GM19467 (cell line): ENCODE measurements around the gene AHNAK2.

ENCODE experiments used
- ATAC-seq: cut with Tn5 transposase; IDR thresholded peaks from one replicate; pipeline ENCODE4 v1.9.1; 2021; ENCODE audit warnings: mild to moderate bottlenecking, moderate library complexity; ENCODE audit not compliant: unreplicated experiment

AHNAK2 gene

DNA sequence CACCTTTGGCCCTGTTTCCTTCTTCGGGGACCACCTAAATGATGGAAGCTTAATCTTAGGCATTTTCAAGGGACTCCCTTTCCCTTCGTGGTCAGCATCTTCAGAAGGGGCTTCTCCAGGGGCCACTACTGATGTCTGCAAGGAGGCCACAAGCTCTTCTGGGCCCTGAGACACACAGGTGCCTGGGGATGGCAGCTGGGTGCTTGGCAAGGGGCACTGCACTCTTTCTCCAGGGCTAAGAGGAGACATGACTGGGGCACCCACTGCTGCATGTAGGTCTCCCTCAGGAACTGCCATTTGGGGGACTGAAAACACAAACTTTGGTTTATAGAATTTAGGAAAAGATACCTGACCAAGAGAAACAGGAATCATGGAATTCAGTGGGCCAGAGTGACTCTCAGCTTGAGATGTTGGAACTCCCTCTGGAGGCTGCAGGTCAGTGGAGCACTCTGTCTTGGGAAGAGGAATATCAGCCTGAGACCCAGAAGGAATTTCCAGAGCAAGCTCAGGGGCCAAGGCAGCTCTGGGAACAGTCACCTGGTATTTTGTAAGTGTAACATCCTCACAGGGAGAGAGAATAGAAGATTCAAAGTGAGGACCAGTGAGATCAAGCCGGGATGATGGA, 37.5 kb downstream of the AHNAK2 start:
- no peak for ATAC-seq

DNA sequence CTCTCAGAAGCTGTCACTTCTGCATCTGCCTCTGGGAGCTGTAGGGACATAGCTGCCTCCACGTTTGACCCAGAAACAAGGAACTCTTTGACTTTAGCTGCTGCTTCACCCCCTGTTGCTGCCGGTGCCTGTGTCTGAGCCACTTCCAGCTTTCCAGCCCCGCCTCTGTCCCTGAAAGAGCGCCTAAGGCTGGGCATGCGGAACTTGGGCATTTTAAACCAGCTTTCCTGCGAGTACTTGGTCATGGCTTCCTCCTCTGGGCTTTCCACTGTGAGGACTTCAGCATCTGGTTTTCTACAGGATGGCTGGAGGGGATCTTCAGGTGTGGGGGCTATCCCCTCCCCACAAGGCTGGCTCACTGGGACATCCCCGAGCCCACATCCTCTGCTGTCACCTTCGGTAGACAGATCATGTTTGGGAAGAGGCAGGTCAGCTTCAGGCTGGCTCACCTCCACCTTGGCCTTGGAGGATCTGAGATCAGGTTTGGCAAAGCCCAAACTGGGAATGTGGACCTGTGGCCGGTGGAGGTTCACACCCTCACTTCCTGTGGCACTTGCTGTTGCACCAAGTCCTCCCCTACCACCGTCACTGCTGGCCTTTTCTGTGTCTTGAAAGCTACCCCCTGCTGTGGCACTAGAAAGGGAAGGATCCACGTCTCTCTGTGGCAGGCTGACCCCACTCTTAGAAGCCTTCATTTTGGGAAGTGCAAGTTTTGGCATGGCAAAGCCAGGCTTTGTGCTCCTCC, 38.3 kb downstream of the AHNAK2 start:
- no peak for ATAC-seq

DNA sequence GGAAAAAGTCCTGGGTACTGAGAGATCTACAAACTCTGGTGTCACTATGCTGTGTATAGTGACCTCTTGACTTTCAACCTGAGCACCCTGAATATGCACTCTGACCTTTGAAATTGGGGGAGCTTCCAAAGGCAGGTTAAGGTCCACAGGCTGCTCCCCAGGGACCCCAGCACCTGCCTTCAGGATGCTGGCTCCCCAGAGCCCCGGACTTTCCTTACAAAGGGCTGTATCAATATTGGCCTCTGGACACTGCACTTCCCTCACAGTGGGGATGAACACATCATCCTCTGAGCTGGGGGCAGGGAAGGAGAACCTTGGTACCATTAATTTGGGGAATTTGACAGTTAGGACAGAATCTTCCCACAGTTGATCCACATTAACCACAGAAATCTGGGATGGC, 39.2 kb downstream of the AHNAK2 start:
- ATAC-seq: no peak

DNA sequence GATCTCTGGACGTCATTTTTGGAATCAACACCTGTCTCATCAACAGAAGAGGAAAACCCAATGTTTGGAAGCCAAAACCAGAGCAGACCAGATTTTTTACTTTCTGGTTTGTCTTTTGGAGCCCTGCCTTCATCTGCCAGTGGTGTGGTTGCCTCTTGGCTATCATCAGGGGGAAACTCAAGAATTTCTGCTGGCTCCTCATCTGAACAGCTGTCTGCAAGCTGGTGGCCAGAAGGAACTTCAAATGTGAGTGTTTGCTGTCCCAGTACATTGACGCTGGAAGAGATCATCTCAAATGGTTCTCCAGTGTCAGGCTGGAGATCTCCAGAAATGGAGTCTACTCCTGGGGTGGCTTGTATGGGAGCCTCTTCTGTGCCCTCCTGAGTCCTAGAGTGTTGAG, 39.7 kb downstream of the AHNAK2 start:
- ATAC-seq: no peak

DNA sequence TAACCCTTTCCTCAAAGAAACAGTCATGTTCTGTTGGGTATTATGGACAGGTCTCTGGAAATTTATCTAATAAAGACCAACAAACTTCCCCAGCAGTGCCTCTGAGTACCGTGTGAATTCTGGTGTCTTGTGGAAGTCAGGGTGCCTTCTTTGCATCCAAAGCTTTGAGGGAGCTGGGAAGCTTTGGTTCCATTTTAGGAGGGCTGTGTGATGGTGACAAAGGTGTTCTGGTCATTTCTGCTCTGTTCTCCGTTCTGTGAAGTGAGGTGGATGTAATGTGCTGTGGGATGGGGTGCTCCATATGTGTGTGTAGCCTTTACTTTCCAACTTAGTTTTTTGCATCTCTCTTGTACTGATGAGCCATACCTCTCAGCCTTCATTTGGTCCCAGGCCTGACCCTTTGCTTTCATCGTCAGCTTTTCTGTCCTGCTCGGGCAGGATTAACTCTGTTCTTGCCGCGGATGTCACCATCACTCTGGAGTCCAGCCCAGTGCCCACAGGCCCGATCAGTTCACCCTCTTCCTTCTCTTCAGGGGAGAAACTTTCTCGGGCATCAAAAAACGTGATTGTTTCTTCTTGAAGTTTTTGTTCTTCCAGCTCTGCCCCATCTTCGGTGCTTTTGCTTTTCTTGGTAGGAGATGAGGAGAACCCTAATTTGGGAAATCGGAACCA, 40.3 kb downstream of the AHNAK2 start:
- ATAC-seq: no peak

DNA sequence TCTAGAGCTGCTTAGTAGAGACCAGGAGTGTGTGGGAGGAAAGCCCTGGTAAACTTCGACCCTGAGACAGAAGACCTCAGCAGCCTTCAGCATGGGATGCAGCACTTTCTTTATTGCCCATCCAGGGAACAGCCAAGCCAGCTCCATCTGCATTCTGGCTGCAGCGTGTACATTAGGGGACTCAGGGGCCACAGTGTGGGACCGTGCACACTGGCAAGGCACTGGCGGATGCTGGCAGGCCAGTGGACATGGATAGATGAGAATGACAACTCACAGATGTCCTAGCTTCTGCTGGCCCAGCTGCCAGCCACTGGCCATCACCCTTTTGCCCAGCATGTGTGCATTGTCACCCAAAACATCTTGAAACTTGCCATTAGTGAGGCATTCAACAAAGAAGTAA, 41.0 kb downstream of the AHNAK2 start:
- ATAC-seq: no peak

DNA sequence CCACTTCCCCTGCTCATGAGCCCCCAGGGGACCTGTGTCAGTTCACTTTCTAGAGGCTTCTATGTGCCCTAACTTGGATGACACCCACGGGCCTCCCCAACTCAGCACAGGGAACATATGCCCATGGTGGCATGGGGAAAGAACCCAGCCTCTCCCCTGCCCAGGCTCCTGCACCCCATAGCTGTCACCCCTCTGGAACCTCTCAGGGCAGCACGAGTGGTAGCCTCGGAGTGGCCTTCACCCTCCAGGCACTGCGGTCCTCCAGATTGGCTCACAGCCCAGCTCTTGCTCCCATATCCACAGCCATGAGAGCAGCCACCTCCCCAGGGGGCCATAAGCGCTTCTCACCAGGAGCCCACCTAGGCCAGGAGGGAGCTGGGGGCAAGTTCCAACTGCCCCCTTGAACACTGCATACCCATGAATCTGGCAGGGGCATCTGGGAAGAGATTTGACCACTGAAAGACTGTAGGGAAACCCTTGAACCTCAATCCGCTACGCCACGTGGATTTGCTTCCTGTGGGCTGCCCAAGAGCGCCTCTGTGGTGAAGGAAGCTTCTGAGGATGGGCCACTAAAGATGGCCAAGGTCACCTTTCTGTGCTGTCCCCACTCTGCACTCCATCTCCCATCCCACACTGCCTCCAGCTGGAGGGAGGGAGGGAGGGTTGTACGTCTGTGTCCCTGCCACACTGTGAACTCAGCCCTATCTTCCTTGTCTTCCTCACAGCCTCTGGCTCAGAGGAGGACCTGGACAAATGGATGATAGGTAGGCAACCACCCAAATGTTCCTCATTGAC, 41.6 kb downstream of the AHNAK2 start:
- no peak for ATAC-seq

DNA sequence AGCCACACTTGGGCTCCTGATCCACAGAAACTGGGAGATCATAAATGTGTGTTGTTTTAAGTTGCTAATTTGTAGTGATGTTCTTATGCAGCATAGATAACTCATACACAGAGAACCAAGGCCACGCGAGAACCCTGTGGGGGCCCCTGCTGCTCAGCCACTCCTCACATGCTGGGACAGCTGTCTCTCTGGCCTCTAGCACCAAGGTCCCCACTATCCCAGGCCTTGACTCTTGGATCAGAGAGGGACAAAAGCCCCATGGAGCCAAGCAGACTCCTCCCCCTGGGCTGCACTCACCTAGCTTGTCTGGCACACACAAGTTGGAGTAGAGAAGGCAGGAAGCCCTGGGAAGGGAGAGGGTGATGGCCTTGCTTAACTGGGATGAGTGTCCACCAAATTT, 42.2 kb downstream of the AHNAK2 start:
- no peak for ATAC-seq

DNA sequence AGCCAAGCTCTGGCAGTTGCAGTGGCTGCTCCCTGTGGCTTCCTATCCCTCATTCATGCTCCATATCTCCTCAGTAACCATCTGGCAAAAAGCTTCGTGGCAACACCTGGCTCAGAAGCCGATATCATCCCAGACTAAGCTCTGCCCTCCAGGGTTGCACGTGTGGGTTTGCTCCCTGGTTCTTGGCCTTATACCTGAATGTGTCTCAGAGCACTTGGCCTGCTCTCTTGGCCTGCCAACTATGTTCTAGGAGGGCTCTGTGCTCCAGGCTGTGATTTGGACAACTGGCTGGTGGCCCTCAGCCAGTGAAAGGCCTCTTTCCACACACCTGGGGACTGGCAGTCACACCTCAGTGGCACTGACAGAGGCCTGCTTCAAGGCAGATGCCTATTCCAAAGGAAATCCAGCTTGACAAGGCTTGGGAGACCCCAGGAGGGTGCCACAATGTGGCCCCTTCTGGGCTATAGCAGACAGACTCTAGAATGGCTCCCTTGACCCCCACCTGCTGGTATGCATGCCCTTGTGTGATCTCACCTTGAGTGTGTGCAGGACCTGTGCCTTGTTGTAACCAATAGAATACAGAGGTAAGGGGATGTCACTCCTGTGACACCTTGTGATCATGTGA, 43.0 kb downstream of the AHNAK2 start:
- ATAC-seq: no peak

DNA sequence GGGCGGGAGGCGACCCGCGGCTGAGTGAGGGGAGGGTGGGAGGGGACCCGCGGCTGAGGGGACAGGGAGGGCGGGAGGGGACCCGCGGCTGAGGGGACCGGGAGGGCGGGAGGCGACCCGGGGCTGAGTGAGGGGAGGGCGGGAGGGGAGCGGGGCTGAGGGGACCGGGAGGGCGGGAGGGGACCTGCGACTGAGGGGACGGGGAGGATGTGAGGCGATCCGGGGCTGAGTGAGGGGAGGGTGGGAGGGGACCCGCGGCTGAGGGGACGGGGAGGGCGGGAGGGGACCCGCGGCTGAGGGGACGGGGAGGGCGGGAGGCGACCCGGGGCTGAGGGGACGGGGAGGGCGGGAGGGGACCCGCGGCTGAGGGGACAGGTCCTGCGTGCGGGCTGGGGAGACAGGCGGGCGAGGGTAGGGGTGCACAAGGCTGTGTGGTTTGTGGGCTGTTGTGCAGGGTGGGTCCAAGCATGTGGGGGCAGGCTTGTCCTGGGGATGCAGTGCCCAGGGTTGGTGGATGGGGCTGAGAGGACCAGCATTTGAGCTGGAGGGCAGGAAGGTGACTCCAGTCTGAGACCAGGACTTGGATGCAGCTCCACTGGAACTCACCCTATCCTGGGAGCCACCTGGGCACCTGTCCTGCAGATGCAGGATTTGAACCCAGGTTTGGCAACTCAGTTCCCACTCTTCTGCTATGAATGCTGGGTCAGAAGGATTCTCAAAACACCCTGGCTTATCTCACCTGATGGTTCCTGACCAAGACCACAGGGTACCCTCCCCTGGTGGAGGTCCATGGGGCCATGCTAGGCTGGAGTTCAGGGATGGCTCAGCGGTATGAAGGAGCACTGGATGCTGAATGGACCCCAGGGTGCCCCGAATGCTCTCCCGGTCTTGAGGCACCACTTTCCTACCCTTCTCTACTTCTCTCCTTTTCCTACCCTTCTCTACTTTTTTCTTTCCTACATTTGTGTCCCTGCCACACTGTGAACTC, 44.1 kb downstream of the AHNAK2 start:
- ATAC-seq: no peak

DNA sequence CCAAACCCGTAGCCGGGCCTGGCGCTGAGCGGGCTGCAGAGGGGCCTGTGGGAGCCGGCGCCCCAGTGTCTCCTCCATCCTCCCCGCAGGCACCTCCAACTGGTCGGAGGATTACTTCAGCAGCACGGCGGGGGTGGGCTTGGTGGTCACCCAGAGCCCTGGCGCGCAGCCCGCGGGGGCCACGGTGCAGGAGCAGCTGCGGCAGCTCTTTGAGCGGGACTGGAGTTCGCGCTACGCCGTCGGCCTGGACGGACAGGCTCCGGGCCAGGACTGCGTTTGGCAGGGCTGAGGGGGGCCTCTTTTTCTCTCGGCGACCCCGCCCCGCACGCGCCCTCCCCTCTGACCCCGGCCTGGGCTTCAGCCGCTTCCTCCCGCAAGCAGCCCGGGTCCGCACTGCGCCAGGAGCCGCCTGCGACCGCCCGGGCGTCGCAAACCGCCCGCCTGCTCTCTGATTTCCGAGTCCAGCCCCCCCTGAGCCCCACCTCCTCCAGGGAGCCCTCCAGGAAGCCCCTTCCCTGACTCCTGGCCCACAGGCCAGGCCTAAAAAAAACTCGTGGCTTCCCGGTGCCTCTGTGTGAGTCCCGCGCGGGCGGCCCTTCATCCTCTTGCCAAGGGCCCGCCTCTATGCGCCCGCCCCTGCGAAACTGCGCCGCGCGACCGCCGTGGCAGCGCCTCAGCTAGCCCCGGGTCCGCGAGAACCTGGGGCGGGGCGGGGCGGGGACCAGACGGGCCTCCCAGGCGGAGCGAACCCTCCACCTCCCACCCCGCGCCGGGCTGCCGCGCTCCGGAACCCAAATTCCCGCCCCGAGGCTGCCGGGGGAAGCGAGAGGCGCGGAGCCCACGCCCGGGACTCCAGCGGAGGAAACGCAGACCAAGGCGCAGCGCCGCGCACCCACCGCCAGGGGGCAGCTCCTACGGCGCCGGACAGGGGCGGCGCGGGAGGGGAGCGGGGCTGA, 45.2 kb downstream of the AHNAK2 start:
- ATAC-seq: no peak

DNA sequence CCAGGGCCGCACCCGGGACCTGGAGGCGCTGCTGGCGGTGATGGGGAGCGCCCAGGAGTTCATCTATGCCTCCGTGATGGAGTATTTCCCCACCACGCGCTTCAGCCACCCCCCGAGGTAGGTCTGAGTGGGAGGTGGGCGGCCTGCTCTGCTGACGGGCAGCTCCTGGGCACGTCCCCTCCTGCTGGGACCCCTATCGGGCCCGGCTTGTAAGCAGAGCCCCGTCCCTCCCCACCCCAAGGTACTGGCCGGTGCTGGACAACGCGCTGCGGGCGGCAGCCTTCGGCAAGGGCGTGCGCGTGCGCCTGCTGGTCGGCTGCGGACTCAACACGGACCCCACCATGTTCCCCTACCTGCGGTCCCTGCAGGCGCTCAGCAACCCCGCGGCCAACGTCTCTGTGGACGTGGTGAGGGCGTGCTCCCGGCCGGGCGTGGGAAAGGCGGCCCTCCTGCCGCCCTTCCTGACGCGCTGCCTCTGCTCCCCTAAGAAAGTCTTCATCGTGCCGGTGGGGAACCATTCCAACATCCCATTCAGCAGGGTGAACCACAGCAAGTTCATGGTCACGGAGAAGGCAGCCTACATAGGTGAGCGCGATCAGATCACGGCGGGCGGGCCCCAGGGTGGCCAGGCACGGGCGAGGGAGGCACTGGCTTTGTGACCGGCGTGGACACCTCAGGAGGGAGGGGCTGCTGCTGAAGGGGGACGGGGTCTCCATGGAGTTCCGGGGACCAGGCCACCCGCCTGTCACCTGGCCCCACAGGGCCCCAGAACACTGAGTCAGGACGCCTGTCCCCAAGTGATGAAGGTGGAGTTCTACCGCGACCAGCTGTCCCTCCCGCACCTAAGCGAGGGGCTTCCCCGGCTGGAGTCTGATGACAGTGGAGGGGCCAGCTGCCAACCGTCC, 46.2 kb downstream of the AHNAK2 start:
- ATAC-seq: no peak

DNA sequence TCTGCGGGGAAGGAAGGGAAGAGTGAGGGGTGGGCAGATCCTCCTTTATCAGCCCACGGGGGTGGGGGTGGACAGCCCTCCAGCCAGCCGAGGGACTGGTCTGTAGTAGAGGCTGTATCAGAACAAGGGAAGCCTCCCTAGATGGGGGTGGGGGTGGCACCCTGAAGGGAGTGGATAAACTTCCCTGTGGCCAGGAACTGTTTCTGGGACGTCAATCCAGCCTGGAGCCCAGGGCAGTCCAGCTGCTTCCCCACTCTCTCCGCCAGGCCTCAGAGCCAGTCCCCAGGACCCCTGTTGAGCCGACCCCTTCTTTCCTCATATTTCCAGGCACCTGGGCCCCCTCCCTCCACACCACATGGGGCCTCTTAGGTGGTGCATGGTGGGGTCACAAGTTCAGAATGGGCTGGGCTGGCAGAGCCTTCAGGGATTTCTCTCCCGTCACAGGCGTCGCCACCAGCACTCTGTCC, 46.8 kb downstream of the AHNAK2 start:
- ATAC-seq: no peak

DNA sequence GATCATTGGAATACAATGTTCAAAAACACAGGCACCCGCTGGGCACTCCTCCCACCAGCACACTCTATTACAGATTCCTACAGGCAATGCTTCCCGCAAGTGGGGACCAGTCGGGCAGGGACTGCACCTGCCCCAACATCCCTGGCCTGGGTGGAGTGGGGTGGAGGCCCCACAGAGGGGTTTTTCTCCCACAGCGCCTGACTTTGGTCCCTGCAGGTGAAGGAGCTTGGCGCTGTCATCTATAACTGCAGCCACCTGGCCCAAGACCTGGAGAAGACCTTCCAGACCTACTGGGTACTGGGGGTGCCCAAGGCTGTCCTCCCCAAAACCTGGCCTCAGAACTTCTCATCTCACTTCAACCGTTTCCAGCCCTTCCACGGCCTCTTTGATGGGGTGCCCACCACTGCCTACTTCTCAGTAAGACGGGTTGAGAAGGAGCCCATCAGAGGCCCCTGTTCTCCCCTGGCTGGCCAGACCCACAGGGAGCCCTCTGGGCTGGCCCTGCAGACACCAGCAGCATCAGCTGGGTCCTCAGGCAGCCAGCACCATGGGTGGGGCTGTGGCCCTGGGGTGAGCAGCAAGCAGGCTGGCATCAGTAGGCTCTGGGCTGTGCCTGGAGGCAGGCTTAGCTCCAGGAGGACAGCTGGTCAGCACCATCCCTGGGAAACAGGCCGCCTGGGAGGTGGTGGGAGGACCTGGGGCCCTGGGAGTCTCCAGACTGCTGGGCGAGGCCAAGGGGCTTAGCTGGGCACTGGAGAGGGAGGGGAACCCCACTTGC, 47.5 kb downstream of the AHNAK2 start:
- ATAC-seq: no peak

DNA sequence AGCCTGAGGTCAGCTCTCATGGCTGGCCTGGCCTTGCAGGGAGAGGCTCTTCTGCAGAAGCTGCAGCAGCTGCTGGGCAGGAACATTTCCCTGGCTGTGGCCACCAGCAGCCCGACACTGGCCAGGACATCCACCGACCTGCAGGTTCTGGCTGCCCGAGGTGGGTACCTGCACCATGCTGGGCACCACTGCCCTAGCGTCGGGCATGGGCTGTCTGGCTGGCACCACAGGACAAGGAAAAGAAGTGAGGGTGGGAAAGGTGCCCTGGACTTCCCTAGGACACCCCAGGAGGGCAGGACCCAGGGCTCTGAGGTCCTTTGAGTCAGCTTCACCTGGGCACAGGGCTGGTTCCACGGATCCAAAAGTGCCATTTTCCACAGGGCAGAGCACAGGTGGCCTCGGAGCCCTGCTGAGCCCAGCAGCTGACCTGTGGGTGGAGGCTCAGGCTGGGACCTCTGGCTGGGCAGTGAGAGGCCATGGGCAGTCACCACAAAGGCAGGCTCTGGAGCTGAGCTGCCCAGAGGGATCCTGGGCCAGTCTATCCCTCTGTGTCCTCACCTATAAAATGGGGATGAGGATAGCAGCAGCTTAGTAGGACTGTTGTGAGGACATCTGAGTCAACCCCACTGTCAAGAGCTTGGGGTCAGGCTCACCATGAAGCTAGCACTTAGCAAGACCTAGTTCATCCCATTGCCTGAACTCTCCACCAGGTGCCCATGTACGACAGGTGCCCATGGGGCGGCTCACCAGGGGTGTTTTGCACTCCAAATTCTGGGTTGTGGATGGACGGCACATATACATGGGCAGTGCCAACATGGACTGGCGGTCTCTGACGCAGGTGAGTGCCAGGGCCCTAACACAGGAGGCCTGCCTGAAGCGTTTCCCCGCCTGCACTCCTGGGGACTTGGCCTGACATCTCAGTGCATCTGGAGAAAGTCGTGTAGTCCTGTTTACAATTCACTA, 48.6 kb downstream of the AHNAK2 start:
- no peak for ATAC-seq
